GM20000 (cell line): ENCODE results near the gene IL18BP.

Source experiments
- DNase-seq: peaks from one replicate; pipeline ENCODE4 v3.0.0; 2012; ENCODE audit warnings: low spot score
- TF ChIP-seq, protein P1 (sequence below): IDR thresholded peaks from 2 replicates; pipeline ENCODE4 v1.5.1; 2012; ENCODE audit warnings: mild to moderate bottlenecking, control low read depth; ENCODE audit errors: extremely low read depth, missing control alignments

The IL18BP gene

DNA sequence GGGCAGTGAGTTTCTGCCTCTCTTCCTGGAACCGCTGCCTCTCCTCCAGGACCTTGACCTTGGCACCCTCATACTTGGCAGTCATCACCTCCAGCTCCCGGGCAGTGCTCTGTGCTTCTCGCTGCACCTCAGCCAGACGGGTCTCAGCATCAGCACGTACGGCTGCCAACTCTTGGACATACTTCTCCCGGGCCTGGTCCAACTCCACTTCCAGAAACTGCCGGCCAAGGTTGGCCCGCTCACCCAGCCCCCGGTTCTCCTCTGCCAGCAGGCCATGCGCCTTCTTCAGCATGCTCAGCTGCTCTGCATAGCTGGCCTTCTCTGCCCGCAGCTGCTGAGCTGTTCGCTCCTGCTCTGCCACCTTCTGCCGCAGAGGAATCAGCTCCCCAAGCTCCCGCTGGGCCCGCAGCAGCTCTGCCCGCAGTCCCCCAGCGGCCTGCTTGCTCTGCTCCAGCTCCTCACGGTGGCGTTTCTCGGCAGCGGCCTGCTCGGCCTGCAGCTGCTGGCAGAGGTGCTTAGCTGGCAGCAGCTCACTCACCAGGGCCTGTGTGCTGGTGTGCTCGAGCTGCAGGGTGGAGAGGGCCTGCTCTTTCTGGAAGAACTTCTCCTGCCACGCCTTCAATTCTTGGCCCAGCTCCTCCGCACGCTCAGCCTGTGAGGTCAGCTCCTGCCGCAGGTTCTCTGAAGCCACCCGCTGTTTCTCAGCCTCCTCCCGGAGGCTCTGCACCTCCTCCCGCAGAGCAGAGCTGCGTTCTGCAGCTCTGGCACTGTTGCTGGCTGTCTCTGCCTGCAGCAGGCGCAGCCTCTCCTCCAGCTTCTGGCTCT is 14.4 kb downstream of the IL18BP start:
- TF ChIP-seq, protein P1, sequence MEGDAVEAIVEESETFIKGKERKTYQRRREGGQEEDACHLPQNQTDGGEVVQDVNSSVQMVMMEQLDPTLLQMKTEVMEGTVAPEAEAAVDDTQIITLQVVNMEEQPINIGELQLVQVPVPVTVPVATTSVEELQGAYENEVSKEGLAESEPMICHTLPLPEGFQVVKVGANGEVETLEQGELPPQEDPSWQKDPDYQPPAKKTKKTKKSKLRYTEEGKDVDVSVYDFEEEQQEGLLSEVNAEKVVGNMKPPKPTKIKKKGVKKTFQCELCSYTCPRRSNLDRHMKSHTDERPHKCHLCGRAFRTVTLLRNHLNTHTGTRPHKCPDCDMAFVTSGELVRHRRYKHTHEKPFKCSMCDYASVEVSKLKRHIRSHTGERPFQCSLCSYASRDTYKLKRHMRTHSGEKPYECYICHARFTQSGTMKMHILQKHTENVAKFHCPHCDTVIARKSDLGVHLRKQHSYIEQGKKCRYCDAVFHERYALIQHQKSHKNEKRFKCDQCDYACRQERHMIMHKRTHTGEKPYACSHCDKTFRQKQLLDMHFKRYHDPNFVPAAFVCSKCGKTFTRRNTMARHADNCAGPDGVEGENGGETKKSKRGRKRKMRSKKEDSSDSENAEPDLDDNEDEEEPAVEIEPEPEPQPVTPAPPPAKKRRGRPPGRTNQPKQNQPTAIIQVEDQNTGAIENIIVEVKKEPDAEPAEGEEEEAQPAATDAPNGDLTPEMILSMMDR: no peak
- DNase-seq: no peak

DNA sequence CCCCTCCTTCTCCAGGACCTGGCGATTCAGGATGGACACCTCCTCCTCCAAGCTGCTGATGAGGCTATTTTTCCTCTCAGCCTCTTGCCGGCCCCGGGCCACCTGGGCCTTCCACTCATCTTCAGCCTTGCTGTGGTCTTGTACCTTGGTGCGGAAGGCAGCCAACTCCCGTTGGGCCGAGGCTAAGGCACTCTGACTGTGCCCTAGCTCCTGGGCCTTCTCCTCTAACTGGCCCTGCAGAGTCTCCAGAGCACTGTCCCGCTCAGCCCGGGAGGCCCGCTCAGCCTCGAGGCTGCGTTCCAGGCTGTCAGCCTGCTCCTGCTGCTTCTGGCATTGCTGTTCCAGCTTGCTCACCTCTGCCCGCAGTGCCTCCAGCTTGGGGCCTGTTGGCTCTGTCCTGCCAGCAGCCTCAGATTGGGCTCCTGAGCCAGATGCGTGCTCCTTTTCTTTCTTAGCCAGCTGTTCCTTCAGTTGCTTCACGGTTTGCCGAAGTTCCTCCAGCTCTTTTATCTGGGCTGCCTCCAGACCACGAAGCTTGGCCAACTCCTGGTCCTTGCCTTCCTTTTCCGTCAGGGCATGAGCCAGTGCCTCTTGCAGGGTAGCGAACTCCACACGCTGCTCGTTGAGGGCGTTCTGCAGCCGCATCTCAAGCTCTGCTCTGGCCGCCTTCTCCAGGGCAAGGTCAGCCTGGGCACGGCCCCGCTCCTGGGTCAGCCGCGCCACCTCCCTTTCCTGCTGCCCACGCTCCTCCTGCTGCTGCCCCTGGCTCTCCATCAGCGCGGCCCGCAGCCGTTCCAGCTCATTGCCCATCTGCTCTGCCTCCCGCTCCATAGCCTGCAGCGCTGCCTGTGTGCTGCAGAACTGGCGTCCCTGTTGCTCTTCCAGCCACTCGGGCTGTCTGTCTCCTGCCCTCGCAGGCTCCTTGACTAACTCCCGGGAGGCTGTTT is 15.3 kb downstream of the IL18BP start:
- no peak for DNase-seq
- TF ChIP-seq, protein P1: no peak

DNA sequence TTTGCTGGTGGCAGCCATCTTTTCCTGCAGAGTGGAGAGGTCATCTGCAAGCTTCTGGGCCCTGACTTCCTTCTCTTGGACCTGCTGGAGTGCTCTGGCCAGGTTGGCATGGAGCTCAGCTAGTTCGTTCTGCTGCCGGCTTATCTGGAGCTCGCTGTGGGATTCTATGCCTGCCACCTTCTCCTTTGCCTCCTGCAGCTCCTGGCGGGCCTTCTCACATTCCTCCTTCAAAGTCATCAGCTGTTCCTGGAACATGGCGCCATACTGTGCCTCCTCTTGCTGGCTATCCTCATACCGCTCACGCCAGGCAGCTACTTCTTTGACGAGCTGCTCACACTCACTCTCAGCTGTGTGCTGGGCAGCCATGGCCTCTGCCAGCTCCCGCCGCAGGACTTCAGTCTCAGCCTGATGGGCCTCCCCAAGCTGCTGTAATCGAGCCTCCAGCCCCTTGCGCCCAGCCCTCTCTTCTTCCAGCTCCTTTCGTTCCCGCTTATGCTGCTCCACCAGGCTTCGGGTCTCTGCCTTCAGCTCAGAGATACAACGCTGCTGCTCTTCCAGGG is 16.1 kb downstream of the IL18BP start:
- no peak for DNase-seq
- TF ChIP-seq, protein P1: no peak

DNA sequence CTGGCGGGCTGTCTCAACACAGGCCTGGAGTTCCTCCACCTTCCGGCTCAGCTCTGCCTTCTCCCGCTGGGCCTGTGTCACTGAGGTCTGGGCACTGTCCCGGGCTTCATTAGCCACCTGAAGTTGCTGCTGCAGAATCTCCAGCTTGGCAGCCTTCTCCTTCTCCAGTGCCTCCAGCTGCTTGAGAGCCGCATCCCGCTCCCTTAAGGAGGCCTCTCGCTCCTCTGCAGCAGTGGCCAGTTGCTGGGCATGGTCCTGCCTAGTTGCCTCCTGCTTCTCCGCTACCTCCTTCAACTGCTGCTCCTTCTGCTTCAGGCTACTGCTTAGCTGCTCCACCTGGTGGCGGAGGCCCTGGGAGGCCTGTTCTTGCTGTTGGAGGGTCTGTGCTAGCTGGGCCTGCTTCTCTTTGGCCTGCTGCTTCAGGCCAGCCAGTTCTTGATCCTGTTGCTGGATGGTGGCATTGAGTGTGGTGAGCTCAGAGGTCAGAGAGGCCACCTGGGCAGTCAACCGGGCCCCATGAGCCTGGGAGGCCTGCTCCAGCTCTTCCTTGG is 16.9 kb downstream of the IL18BP start:
- no peak for DNase-seq
- TF ChIP-seq, protein P1: peak; percentile 61

DNA sequence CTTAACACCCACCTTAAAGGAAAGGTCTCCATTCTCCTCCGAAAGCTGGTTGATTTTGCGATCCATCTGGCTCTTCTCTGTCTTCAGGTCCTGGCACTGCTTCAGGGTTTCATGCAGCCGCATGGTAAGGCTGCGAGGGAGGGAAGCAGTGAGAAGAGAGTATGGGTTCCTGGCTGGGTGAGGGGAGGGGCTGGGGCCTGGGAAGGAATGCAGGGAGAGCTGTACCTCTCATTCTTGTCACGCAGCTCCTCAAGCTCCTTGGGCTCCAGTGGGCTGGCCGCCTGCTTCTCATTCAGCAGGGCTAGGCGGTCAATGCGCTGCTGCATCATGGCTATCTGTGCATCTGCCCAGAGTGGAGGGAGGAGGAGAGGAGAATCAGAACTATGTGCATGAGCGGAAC is 19.5 kb downstream of the IL18BP start:
- DNase-seq: no peak
- TF ChIP-seq, protein P1: no peak

DNA sequence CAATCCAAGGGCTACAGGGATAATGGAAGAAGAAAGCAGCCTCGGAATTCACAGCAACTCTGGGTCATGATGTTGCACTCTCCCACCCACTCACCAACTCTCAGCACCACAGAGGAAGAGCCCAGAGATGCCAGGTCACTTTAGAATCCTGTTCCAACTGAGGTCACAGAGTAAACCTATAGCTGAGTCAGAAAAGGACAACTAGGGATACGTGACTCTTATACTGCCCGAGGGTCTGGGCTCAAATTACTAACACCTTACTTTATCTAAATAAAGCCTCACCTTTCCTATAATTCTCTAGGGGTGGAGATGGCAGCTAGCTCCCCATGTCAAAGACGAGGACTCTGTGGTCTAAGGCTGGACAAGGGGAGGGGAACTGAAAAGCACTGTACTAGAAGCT is 24.6 kb downstream of the IL18BP start:
- TF ChIP-seq, protein P1: no peak
- no peak for DNase-seq
